G401 (cell line): Measurements from ENCODE around the gene MAPK8IP3. TPM values are rescaled to one million over a fixed set of nuclear protein-coding genes. Genes with fewer than 3 reads are reported as not detected.

Experiments
- DNase-seq: peaks from one replicate; pipeline ENCODE4 v3.0.0-alpha.2; 2015; ENCODE audit warnings: low spot score
- in situ Hi-C: cut with HindIII; loops from 2 replicates; pipeline ENCODE4 v1.10.0; 2016; ENCODE audit warnings: low sequenced_read_pairs, mixed read lengths
- total RNA-seq: library from RNA; depleted of rRNA; stranded (reverse); fragments of >200 nt; shearing (Covaris generic); gene quantifications from 2 replicates; pipeline ENCODE4 v1.2.3, GENCODE V29; 2014

The MAPK8IP3 gene
- total RNA-seq, 1 experiment from 2014 or later, result 20.6 TPM

DNA sequence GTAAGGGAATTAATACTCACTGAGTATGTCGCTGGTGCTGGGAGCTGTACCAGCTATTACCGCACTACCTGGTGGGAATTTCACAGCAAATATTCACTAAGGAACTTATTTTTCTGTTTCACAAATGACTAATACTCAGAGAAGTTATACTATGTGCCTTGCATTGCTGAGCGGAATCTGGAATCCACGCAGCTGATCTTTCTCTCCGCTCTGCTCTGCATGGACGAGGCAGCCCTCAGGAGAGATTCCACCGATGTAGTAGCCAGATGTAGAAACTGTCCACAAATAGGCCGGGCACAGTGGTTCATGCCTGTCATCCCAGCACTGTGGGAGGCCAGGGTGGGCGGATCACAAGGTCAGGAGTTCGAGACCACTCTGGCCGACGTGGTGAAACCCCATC is 48.2 kb downstream of the MAPK8IP3 start:
- in situ Hi-C loops, result no loop called here
- DNase-seq, result no peak

DNA sequence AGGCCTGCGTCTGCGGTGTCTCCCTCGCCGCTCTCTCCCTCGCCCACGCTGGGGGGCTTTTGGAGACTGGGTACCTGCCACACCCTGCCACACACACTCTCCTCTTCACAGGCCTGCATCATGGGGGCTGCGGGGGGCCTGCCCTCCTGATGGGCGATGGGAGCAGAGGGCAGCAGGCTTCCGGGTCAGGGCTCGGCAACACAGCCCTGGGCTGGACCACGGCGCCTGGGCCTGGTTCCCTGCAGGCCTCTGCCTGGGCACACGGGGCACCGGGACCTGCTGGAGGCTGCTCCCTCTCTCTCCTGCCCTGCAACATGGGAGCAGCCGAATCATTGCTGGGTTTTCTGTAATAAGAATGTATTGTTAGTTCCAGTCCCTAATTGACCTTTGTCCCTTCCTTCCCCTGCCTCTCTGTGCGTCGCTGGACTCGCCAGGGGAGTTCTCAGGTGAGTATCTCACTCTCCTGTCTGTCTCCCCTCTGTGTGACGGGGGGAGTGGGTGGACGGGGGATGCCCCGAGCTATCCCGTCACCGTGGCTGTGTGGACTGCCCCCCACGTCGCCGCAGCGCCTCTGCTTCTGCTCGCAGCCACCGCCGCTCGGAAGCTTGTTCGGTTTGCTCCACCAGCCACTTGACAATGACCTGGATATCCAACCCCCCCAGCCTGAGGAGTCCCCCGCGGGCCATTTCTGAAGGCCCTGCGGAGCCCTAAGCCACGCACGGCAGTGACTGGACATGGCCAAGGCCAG is 51.9 kb downstream of the MAPK8IP3 start:
- in situ Hi-C loops, result no loop called here
- no peak for DNase-seq

DNA sequence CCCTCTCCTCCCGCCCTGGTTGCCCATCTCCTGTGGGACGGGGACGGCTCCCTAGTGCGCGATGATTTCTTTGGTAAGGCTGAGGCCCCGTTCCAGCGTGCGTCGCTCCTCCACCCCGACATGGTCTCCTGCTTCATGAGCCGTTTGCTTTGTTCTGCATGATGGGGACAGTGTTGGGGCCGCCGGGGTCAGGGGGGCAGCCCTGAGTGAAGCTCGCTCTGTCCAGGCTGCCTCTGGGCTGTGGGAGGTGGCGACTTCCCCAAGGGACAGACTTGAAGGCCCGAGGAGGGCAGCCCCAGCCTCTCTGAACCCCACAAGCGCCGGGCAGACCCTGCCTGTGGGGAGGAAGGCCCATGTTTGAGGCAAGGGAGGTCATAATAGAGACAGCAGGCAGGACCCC is 52.9 kb downstream of the MAPK8IP3 start:
- DNase-seq, result no peak
- in situ Hi-C loops, result no loop called here

DNA sequence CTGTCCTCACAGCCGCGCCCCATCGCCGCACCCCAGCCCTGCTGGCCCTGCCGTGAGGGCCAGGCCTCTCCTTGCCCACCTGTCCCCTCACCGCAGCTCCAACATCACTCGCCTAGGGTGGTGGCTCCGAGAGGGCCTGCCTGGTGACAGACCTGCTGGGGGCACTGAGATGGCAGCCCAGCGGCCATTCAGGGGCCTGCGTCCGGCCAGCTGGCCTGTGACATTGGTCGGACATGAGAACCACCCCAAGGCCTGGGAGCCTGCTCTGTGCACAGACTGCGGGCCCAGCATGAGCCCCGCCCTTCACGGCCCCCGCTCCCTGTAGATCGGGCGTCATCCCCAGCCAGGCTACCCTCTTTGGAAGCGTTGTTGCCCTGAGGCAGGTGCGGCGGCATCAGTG is 53.5 kb downstream of the MAPK8IP3 start:
- no peak for DNase-seq
- in situ Hi-C loops, result no loop called here

DNA sequence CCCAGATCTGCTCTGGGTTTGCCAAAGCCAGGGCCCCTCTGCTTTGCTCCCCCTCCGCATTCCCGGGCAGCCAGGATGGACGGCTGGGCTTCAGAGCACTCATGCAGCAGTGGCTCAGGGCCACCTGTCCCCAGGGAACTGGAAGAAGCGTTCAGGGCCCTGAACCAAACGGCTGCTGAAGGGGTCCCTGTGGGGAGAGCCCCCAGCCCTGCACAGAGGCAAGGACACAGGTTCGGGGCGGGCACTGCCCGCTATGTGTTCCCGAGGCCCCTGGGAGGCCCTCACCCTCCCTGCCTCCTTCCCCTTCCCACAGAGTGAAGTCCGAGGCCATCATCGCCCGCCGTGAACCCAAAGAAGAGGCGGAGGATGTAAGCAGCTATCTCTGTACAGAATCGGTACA is 54.9 kb downstream of the MAPK8IP3 start:
- in situ Hi-C loops, result no loop called here

DNA sequence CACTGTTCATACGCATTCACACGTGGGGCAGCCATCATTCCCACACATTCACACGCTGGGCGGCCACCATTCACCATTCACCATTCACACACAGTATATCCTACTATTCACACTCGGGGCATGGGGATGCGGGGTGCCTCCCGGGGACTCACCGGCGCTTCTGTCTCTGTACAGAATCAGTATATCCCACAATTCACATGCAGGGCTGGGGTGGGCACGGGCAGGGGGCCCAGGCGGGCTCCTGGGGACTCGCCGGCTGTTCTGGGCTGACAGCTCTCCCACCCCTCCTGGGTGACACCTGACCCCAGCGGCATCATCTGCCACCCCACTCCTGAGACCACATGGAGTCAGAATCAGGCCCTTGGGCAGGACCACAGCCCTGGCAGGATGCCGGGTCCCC is 55.8 kb downstream of the MAPK8IP3 start:
- DNase-seq, result no peak
- in situ Hi-C loops, result no loop called here

More for the DNA sequence above, 54.9 kb downstream of the MAPK8IP3 start:
- DNase-seq, result no peak

DNA sequence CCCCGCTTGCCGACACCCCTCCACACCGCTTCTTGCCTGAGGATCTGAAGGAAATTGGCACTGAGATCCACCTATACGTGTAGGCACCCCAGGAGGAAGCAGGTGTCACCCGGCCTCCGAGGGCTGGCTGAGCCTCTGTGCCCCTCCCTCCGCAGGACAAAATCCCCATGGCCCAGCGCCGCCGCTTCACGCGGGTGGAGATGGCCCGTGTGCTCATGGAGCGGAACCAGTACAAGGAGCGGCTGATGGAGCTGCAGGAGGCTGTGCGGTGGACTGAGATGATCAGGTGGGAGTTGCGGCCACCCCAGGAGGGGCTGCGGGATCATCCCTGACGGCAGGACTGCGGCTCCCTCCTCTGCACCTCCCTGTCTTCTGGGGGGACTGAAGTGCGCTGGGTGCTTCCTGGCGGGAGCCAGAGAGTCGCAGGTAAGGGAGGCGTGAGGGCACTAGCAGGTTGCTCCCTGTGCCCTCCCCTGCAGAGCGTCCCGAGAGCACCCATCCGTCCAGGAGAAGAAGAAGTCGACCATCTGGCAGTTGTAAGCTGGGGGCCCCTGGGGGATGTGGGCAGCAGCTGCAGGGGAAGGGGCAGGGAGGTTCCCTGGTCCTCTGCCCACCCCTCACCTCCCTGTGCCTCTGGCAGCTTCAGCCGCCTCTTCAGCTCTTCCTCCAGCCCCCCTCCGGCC is 56.3 kb downstream of the MAPK8IP3 start:
- in situ Hi-C loops, result no loop called here
- DNase-seq, result no peak

DNA sequence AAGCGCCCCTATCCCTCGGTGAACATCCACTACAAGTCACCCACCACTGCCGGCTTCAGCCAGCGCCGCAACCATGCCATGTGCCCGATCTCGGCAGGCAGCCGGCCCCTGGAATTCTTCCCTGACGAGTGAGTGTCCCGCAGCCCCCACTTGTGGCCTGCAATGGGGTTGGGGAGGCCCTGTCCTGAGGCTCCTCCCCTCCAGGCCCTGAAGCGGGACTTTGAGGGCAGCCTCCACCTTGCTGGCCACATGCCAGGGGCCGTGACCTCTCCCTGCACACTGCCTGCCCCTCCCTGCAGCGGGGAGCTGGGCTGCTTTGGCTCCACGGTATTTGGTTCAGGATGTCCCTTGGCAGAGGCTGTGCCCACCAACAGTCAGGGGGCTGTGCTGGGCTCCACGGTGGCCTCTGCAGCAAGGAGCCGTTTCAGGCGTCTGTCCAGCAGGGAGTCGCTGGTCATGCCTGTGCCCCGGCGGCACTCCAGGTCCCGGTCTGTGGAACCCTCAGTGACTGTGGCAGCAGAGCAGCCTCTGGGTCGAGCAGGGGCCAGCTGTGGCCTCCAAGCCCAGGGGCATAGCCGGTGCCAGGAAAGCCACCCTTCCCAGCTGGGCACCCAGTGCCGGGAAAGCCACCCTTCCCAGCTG is 57.0 kb downstream of the MAPK8IP3 start:
- DNase-seq, result no peak
- in situ Hi-C loops, result no loop called here

DNA sequence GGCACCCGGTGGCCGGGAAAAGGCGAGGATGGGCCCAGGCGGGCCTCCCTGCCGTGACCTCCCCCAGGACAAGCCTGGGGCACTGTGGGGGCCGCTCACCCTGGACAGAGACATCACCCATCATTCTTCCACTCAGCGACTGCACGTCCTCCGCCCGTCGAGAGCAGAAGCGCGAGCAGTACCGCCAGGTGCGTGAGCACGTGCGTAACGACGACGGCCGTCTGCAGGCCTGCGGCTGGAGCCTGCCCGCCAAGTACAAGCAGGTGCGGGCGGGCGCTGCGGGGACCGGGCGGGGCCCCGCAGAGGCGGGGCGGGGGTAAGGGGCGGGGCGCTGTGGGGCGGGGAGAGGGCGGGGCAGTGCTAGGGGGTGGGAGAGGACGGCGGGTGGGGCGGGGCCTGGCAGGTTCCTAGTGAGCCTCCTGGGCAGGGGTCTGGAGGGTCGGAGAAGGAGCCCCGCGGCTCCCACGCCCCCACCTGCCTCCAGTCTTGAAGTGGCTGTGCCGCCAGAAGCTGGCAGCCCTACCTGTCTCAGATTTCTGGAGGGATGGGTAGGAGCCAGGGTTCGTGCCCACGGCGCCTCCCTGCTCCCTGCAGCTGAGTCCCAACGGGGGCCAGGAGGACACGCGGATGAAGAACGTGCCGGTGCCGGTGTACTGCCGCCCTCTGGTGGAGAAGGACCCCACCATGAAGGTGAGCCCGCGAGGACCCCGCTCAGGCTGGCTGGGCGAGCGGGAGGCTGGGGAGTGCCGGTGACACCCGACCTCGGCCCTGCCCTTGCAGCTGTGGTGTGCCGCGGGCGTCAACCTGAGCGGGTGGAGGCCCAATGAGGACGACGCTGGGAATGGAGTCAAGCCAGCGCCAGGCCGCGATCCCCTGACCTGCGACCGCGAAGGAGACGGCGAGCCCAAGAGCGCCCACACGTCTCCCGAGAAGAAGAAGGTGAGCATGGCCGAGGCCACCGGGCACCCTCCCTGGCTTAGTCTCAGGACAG is 57.8 kb downstream of the MAPK8IP3 start:
- peak; percentile 75 for DNase-seq
- in situ Hi-C loops, result no loop called here

DNA sequence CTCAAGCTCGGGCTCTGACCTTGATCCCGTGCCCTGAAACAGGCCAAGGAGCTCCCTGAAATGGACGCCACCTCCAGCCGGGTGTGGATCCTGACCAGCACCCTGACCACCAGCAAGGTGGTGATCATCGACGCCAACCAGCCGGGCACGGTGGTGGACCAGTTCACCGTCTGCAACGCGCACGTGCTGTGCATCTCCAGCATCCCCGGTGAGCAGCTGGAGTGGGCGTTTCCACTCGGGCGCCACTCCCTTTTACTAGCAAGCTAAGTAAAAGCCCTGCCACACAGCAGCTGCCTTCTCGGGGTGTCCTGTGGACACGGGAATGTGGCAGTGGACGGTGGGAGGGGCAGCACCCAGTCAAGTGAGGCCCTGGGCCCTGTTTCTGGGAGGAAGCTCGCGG is 59.0 kb downstream of the MAPK8IP3 start:
- in situ Hi-C loops, result no loop called here
- no peak for DNase-seq

DNA sequence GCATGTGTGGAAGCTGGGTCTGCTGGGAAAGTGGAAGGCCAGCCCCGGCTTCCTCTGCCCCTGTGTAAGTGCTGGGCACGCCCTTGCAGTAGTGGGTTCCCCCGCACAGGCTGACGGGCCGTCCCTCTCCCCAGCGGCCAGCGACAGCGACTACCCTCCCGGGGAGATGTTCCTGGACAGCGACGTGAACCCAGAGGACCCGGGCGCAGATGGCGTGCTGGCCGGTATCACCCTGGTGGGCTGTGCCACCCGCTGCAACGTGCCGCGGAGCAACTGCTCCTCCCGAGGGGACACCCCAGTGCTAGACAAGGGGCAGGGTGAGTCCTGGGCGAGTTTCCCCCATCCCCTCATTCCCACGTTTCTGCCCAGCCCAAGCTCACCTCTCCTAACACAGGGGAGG is 59.8 kb downstream of the MAPK8IP3 start:
- in situ Hi-C loops, result no loop called here
- DNase-seq, result no peak

DNA sequence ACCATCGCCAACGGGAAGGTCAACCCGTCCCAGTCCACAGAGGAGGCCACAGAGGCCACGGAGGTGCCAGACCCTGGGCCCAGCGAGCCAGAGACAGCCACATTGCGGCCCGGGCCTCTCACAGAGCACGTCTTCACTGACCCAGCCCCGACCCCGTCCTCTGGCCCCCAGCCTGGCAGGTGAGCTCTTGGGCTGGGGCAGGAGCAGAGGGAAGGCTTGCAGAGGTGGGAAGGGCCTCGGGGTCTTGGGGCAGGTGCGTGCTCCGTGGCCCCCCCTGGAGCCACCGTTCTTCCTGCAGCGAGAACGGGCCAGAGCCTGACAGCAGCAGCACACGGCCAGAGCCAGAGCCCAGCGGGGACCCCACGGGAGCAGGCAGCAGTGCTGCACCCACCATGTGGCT is 60.2 kb downstream of the MAPK8IP3 start:
- no peak for DNase-seq
- in situ Hi-C loops, result no loop called here

DNA sequence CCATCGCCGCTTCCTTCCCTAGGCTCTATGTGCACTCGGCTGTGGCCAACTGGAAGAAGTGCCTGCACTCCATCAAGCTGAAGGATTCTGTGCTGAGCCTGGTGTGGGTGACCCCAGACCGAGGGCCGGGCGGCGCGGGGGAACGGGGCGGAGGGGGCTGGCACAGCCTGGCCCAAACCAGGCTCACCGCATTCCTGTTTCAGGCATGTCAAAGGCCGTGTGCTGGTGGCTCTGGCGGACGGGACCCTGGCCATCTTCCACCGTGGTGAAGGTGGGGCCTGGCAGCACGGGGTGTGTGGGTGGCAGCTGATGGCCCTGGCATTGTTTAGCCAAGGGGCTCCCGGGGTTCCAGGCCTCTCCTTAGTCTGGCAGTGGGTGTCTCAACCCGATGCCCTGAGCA is 60.7 kb downstream of the MAPK8IP3 start:
- no peak for DNase-seq
- in situ Hi-C loops, result no loop called here

DNA sequence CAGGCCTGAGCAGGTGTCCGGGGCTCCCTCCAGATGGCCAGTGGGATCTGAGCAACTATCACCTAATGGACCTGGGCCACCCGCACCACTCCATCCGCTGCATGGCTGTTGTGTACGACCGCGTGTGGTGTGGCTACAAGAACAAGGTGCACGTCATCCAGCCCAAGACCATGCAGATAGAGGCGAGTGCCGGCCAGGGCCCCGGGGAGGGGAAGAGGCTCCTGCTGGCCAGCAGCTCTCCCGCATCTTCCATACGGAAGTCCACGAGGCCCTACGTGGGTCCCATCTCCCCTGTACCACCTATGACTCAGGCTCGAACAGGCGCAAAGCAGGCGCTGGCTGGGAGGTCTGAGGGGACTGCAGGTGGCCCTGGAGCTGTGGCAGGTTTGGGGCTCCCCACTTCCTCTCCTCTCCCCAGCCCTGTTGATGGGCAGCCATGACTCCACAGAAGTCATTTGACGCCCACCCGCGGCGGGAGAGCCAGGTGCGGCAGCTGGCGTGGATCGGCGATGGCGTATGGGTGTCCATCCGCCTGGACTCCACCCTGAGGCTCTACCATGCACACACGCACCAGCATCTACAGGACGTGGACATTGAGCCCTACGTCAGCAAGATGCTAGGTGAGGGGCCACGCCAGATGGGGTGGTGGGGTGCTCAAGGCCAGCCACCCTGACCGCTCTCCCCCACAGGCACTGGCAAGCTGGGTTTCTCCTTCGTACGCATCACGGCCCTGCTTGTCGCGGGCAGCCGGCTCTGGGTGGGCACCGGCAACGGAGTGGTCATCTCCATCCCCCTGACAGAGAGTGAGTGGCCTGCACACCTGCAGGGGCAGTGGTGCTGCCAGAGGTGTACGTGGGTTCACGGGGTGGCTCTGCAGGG is 61.4 kb downstream of the MAPK8IP3 start:
- no peak for DNase-seq
- in situ Hi-C loops, result no loop called here

DNA sequence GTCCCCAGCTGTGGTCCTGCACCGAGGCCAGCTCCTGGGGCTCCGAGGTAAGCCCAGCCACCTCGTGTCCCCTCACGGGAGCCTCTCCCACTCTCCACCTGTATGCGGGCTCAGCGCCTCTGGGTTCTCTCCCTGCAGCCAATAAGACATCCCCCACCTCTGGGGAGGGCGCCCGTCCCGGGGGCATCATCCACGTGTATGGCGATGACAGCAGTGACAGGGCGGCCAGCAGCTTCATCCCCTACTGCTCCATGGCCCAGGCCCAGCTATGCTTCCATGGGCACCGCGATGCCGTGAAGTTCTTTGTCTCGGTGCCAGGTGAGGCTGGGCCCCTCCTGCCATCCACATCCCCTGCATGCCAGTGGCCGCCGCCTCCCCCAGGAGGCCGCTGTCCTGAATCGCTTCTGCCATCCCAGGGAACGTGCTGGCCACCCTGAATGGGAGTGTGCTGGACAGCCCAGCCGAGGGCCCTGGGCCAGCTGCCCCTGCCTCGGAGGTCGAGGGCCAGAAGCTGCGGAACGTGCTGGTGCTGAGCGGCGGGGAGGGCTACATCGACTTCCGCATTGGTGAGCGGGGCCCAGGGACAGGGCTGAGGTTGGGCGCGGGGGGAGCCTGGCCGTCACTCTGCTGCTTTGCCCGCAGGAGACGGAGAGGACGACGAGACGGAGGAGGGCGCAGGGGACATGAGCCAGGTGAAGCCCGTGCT is 62.2 kb downstream of the MAPK8IP3 start:
- no peak for DNase-seq
- in situ Hi-C loops, result no loop called here

DNA sequence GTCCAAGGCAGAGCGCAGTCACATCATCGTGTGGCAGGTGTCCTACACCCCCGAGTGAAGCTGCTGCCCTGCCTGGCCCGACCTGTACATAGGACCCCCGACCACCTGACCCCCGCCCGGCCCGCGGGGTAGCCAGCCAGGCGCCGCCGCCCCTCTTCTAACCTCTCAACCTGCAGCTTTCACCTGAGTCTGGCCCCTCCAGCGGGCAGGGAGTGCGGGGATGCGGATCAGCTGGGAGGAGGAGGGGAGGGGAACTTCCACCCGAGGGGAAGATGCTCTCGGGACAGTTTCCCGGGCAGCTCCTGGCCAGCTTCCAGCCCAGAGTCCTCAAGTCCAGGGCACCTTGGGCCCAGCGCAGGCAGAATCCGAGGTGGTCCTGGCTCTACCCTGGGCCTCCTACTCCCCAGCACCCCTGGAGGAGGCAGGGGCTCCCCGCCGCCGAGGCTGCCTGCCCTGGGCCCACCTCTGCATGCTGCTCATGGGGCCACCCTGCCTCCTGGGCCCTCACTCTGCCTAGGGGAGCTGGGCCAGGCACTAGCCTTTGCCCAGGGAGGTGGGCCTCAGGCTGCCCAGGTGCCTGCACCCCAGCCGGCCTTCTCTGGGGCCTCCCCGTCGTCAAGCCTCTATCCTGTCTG is 62.9 kb downstream of the MAPK8IP3 start:
- in situ Hi-C loops, result no loop called here
- DNase-seq, result no peak
